HT1080 (cell line): Measurements from ENCODE around the gene XPNPEP1. TPM values are rescaled to one million over a fixed set of nuclear protein-coding genes. Genes with fewer than 3 reads are reported as not detected.
"Not testable (repeated sequence)": the region's sequence is repeated elsewhere in the genome, so short reads cannot be mapped to it uniquely, and the experiment has no call there.

Source experiments
- DNase-seq: peaks from one replicate; pipeline ENCODE4 v3.0.0-alpha.2; 2015; ENCODE audit warnings: low read depth
- total RNA-seq: library from RNA; depleted of rRNA; stranded (reverse); fragments of >200 nt; shearing (Covaris generic); gene quantifications from 2 replicates; pipeline ENCODE4 v1.2.3, GENCODE V29; 2014

XPNPEP1 gene
- total RNA-seq, 1 experiment from 2014 or later, result 88.8 TPM

DNA sequence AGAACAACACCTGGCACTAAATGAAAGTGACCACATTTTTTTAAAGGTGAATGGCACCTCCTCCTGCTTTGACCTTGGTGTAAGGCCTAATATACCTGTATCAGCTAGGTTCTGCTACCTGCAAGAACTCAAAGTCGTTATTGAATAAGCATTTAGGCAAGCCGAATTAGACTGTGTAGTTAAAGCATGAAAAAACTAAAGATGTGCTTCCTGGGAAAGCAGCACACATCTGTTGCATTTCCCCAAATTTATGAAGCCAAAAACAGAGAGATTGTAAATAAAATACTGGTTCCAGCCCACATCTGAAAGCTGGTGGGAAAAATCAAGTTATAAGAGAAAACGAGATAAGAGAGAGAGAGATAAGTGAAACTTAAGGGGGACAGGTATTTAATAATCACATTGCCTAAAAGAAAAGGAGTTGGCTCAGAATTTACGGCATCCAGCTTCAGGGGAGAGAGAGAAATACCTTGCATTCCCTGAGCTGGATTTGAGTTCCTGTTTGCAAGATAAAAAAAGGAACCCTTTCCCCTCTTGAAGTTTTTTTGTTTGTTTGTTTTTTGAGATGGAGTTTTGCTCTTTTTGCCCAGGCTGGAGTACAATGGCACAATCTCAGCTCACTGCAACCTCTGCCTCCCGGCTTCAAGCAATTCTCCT, 1.8 kb upstream of the XPNPEP1 start:
- no peak for DNase-seq

DNA sequence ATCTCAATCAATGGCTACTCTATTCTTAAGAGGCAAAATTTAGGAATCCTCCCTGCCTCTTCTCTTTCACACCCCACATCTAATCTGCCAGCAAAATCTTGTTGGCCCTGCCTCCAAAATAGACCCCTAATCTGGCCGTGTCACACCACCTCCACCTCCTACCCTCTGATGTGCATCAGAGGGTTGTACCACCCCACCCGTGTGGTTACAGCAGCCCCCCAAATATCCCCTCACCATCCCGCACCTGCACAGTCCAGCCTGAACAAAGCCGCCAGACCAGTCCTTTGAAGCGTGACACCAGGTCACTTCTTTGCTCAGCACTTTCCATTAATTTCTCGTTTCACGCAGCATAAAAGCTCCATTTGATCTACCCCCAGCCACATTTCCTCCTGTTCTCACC, 776 bp upstream of the XPNPEP1 start:
- no peak for DNase-seq

DNA sequence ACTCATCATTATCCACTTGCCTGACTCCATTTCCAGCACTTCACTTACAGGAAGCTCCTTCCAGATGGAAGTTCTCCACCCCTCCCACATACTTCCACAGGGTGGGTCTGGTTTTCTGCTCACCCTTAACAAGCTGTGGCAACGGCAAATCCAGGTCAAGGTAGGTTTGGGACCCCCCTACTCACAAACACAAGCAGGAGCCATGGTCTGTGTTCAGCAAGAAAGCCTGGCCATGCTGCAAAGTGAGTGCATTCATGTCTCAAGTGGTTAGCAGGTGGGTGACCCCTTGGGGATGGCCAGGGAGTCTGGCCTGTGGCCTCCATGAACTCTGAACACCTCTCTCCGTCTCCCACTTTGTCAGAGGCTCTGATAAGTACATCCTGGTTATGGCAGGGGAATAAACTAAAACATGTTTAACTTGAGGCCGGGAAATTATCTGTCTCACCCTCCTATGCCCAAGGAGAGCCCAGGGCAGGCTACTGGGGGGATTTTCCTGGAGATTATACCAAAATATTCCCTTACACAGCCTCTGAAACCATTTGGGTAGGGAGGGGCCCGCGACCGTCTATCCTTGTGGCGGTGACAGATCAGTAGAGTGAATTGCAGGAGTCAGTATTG, 844 bp downstream of the XPNPEP1 start:
- no peak for DNase-seq

DNA sequence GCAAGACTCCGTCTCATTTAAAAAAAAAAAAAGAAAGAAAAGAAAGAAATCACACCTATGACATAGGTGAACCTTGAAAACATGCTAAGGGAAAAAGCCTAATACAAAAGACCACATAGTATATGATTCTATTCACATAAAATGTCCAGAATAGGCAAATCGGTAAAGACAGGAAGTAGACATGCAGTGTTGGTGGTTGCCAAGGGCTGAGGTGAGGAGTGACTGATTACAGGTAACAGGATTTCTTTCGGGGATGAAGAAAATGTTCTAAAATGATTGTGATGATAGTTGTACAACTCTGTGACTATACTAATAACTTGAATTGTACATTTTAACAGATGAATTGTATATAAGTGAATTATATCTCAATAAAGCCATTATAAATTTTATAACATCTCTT, 3.3 kb downstream of the XPNPEP1 start:
- no peak for DNase-seq

DNA sequence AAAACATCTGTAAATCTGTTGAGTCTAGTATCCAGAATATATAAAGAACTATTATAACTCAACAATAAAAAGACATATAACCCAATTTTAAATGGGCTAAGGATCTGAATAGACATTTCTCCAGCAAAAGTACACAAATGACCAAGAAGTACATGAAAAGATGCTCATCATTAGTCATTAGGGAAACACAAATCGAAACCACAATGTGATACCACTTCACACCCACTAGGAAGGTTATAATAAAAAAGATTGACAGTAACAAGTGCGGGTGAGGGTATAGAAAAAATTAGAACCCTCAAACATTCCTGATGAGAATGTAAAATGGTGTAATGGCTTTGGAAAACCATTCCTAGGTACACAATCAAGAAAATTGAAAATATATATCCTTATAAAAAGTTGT, 4.1 kb downstream of the XPNPEP1 start:
- no peak for DNase-seq

DNA sequence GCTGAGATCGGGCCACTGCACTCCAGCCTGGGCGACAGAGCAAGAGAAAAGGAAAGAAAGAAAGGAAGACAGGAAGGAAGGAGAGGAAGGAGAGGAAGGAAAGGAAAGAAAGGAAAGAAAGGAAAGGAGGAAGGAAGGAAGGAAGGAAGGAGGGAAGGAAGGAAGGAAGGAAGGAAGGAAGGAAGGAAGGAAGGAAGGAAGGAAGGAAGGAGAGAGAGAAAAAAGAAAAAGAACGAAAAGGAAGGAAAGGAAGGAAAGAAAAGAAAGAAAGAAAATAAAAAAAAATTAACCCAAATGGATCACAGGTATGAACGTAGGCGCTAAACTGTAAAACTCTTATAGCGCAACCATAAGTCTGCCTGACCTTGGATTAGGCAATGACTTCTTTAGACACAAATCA, 4.6 kb downstream of the XPNPEP1 start:
- DNase-seq, result not testable (repeated sequence)

DNA sequence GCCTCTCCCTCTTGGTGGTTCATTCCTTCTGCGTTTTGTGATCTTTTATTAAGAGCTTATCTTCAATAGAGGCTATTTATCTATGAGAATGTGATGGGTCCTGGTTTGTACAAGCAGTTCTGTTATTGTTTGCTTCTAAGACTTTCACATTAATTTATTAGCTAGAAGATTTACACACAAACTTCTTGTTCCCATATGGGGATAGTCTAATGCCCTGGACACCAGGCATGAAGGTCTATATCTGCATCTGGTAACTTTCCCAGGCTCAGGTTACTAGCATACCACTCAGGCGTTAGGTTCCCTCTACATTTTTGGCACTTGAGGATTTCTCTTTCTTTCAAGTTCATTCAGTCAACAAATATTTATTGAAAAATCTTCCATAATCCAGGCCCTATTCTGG, 7.7 kb downstream of the XPNPEP1 start:
- DNase-seq, result no peak

DNA sequence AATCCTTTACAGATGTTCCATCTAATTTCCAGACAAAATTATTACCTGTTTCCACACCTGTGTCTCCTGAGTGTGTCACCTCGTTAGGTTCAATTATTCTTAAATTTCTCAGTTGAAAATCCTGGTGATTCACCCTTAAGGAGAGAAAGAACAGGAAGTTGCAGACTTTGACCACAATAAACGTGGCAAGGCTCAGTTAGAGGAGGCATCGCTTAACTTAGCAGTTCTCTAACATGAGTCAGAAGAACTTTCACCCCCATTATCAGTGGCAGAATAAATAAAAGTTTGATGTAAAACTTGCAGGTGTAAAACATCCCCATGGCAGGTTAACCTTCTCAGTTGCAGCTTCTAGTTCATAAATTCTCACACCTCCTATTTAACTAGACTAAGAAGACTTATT, 8.3 kb downstream of the XPNPEP1 start:
- peak; percentile 86 for DNase-seq

DNA sequence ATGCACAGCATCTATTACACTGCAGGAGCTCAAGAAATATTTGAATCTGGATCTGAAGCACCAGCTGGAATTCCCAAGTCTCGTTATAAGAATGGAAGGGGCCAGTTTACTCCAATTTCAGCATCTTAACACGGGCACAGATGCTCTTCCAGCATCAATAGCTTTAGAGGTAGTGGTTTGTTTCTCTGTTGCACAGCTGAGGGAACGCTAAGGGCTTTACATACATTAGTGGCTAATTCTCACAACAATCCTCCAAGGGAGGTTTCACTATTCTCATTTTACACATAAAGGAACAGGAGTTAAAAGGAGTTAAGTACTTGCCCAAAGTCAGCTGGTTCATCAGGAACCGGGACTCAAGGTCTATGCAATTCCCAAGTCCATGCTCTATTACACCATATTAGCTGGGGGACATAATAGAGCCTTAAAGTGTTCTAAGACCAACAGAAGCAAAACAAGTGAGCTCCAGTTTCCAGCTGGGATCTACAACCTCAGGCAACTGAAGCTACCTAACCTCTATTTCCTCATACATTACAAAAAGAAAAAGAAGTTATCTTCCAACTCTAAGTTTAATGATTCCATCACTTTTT, 9.9 kb downstream of the XPNPEP1 start:
- DNase-seq, result no peak

DNA sequence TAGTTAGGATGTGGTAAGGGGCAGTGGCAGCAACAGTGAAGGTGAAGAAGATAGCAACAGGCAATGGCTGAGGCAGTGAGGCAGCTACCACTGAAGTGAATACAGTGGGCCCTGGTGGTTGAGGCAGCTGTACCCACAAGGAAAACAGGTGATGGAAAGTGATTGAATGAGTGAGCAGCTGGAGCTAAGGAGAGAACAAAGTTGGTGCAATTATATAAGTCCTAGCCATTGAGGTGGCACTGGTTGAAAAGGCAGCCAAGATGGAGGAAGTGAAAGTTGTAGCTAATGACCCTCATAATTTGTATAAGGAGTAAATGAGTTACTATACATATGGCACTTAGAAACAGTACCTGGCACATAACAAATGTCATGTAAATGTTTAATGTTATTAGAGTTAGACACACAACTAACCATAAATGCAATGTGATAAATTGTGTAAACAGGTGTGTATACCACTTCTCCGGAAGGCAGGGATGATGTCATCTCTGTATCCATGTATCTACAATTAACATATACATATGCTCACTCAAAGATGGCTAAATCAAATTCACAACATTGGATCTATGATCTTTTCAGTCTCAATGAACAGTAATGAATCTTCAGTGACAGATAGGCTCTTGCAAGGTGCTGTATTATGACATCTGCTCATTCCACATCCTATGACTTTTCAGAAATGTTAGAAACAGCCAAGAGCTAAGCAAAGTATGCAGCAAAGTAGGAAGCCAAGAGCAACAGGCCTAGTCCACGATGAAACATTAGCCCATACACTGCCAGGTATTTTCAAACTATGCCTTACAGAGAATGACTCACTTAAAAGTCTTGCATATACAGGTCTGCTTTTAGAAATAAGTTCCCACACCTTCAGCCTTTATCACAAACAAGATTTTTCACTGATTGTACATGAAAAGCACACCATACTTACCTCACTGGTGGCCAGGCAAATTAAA, 10.7 kb downstream of the XPNPEP1 start:
- peak; percentile 37 for DNase-seq

DNA sequence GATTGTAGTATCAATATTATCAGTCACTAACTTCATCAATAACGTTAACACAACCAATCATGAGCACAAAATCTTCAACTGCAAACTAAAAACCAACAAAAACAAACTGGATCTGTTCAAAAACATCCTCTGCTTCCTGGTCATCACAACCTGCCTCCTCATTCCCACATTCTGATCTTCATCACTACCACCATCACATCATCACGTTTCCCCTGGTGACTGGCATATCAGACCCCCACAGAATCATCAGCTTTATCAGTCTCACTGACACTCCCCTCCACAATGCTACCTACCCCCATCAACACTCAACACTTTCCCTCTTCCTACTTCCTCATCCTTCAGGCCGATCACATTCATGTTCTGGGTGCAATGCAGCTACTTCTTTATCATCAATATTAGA, 11.4 kb downstream of the XPNPEP1 start:
- DNase-seq, result no peak

DNA sequence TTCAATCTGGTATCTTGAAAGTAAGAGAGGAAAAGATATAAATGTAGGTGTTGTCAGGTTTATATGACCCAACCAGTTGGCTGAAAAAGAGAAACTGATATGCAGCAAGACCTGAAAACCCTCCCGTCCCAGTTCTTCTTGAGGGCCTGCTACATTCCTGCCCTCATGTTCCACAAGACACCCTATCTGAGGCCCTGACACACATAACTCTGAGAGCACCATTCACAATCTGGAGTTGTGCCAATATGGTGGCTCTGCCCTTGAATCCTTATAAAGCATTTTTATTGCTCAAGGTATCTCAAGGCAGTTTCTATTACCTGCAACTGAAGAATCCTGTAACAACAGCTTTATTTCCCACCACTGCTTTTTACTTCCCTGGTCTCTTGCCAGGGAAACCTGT, 17.0 kb downstream of the XPNPEP1 start:
- no peak for DNase-seq

DNA sequence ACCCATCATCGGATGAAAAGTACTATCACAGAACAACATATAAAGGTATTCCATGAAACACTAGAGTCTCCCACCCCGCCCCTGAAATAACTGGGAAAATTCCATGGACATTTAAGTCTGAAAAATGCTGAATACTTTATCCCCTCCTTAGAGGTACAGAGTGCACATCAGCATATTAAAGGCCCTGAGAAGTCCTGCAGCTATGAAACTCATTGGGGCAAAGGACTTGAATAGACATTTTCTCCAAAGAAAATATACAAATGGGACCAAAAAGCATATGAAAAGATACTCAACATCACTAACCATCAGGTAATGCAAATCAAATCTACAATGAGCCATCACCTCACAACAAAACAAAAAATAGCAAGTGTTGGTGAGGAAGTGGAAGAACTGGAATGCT, 18.9 kb downstream of the XPNPEP1 start:
- DNase-seq, result no peak

DNA sequence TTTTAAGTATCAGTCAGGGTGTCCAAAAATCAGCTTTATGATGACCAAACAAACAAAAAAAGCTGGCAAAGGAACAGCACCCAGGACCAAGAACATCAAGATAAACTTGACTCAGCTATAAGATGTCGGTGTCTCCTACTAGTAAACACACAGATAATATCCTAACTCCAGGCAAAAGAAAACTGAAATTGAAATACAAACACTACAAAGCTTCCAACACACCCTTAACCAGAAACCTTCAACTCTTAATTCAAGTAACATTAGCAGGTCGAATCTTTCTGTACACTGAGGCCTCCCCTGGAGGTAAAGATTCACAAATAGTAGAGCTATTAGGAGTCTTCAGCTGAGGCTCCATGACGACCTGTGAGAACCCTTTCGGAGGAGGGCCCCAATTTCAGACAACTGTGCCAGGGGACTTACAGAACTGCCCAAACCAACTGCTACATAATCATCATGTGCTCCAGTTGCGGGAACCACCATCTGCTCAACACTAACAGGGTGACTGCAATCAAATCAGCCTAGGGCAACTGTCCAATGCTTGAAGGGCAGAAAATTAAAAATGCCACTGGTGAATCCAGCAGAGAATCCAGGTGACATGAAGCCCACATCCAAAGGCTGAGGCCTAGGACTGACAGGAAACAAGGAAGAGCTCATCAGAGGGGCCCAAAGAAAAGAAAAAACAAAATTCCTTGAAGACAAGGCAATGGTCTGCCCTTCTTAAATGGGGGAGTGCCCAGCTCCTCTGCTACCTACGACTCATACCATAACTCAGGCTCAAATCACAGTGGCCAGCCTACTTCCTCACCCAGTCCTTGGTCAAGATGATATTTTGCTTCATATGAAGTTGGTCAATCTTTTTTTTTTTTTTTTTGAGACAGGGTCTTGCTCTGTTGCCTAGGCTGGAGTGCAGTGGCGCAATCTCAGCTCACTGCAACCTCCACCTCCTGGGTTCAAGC, 20.0 kb downstream of the XPNPEP1 start:
- peak; percentile 66 for DNase-seq

DNA sequence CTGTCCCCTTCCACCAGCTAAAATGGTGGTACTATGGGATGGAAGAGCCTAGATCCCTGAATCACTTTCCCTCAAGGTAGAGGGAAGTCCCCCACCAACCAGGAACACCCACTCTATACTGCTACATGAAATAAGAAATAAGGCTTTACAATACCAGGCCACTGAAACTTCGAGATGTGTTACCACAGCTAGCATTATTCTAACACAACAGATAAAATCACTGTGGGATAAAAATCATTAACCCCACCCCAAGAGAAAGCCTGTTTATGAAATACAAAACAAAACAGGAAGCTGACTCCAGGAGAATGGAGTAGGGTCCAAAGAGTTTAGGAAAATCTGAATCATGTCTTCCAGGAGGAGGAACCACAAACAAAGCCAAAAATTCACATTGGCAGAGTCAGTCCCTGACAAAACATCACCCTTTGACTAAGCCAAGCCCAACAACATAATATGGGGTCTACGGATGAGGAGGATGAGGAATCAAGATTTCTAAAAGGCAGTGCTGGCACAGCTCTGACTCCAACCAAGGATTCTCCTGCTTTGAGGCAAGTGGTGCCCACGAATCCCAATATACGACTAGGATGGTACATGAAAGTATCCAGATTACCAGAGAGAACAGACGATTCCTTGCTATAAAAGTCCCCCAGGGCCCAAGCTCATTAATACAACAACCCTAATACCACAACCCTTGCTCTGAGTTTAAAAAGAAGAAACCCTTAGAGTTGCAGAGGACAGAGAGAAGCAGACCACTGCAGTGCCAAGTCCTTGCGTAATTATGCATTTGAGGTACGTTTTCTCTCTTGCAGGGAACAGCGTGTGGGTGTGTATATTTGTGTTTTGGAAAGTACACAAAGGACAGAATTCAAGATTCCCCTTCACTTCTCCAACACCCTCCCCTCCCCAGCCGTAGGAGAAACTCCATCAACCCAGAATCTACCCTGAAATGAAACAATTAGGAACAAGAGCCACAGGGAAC, 23.7 kb downstream of the XPNPEP1 start:
- no peak for DNase-seq

DNA sequence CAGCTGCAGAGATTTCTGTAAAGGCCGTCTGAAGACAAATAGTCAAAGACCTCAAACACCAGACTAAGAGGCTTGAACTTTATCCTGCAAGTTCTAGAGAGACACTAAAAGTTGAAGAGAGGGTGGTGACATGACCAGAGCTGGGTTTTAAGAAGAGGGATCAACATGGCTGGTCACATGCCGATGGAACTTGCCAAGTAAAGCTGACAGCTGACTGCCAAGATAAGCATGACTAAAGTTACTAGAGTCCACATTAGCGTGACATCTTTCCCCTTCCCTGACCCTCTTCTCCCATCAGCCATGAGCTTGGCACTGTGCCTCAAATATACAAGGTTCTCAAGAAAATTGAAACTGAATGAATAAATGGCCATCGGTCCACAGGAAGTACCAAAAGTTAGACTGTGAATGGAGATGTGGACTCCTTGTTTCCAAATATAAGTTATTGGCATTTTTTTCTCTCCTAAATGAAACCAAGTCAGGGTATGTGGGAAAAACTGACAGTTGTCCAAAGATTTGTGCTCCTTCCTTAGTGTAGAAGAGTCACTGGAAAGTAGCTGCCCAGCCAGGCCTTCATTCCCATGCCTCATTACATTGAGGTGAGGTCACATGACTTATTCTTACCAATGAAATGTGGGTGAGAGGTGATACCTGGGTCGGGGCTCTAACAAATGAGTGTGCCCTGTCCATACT, 24.5 kb downstream of the XPNPEP1 start:
- no peak for DNase-seq

DNA sequence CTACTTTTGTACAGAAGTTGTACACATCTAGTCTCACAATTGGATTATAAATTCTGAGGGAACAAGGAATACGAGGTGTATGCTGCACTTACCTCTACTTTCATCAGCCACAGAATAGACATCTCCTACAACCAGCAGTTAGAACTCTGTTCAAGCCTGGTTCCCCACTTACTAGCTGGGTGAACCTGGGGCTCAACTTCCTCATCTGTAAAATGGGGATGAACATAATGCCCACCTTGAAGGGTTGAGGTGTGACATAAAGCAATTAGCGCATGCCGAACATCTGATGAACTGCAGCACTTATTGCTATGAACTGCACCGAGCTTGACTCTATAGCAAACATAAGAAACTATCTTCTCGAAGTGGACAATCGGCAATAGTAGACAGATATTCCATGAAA, 25.3 kb downstream of the XPNPEP1 start:
- no peak for DNase-seq

DNA sequence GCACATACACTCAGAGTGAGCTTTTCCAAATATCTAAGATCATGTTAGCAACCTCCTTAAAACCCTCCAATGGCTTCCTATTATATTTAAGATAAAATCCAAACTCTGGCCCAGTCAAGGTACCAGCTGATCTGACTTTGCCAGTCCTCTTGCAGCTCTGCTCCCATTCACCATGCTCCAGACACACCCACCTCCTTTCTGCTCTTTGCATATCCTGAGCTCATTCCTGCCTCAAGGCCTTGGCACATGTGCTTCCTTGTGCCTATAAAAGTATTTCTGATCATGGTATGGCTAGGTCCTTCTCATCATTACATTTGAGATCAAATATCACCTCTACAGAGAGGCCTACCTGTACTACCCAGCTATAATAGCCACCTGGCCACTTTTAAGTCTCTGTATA, 27.5 kb downstream of the XPNPEP1 start:
- no peak for DNase-seq
